CD4-positive, alpha-beta T cell treated with Interleukin-15 for 4 hours (primary cell): ENCODE data around the gene POLR3F.
A peak's percentile ranks its signal among the peaks of the same experiment; 100 is the strongest.
"Not testable (repeated sequence)": the region's sequence is repeated elsewhere in the genome, so short reads cannot be mapped to it uniquely, and the experiment has no call there.

Source experiments
- DNase-seq: peaks from one replicate; pipeline ENCODE4 v3.0.0-alpha.2; 2020; ENCODE audit warnings: low spot score

POLR3F gene

GRCh38 chr20:18506744-18507143 lies 39.6 kb downstream of the POLR3F start:
- DNase-seq = peak; percentile 15

GRCh38 chr20:18507218-18508191 lies 40.3 kb downstream of the POLR3F start, which contains the start of gene SEC23B:
SEC23B (plus strand) TSS chr20:18507940; CDS start chr20:18510836, 2,896 bp downstream.
- peak; percentile 96 for DNase-seq

GRCh38 chr20:18511571-18511970 lies 44.4 kb downstream of the POLR3F start:
- DNase-seq = no peak

- no peak for DNase-seq
Measured at GRCh38 chr20:18513208-18513607, 46.0 kb downstream of the POLR3F start.

GRCh38 chr20:18514127-18514526 lies 46.9 kb downstream of the POLR3F start:
- DNase-seq = no peak

GRCh38 chr20:18515973-18516372 lies 48.8 kb downstream of the POLR3F start:
- no peak for DNase-seq

GRCh38 chr20:18522066-18522465 lies 54.9 kb downstream of the POLR3F start:
- DNase-seq = not testable (repeated sequence)

- no peak for DNase-seq
Measured at GRCh38 chr20:18523066-18523465, 55.9 kb downstream of the POLR3F start.

- no peak for DNase-seq
Measured at GRCh38 chr20:18524646-18525045, 57.5 kb downstream of the POLR3F start.

- not testable (repeated sequence) for DNase-seq
Measured at GRCh38 chr20:18526761-18527160, 59.6 kb downstream of the POLR3F start.

GRCh38 chr20:18527339-18527738 lies 60.1 kb downstream of the POLR3F start:
- DNase-seq = no peak

- DNase-seq = no peak
Measured at GRCh38 chr20:18527836-18528235, 60.6 kb downstream of the POLR3F start.

GRCh38 chr20:18529041-18529440 lies 61.9 kb downstream of the POLR3F start:
- no peak for DNase-seq

GRCh38 chr20:18532626-18533025 lies 65.4 kb downstream of the POLR3F start:
- no peak for DNase-seq

GRCh38 chr20:18533491-18533890 lies 66.3 kb downstream of the POLR3F start:
- no peak for DNase-seq

- DNase-seq = no peak
Measured at GRCh38 chr20:18533978-18534644, 66.9 kb downstream of the POLR3F start.
